Neutrophil (primary cell): ENCODE measurements around the gene PEX12.
"Not testable (repeated sequence)": the region's sequence is repeated elsewhere in the genome, so short reads cannot be mapped to it uniquely, and the experiment has no call there.

Experiments
- H3K27ac ChIP-seq: fragments of 200-600 bp; sonication (generic); 2 replicates; pipeline ENCODE4 v1.5.1; 2016; ENCODE audit warnings: mild to moderate bottlenecking, moderate library complexity
- H3K27me3 ChIP-seq: fragments of 200-600 bp; sonication (generic); 2 replicates; pipeline ENCODE4 v1.6.0; 2016; ENCODE audit warnings: mild to moderate bottlenecking
- H3K36me3 ChIP-seq: fragments of 200-600 bp; sonication (generic); 2 replicates; pipeline ENCODE4 v1.5.1; 2017
- H3K4me1 ChIP-seq, 2 experiments: fragments of 200-600 bp in 1 of 2; sonication (generic) in 1 of 2; 1 replicate in 1 of 2; 2 replicates in 1 of 2; pipeline versions ENCODE4 v1.5.1 to v1.6.1; 2013 to 2016; ENCODE audit warnings: low read depth in 1 of 2, low read length in 1 of 2, mild to moderate bottlenecking in 1 of 2, moderate library complexity in 1 of 2; ENCODE audit not compliant: control insufficient read depth in 1 of 2, insufficient read depth in 1 of 2
- H3K4me3 ChIP-seq, 2 experiments: fragments of 200-600 bp in 1 of 2; sonication (generic) in 1 of 2; 1 replicate in 1 of 2; 2 replicates in 1 of 2; pipeline ENCODE4 v1.5.1; 2013 to 2016; ENCODE audit warnings: low read depth in 1 of 2, low read length in 1 of 2, mild to moderate bottlenecking in 1 of 2, moderate library complexity in 1 of 2
- H3K9me3 ChIP-seq: fragments of 200-600 bp; sonication (generic); 2 replicates; pipeline ENCODE4 v1.5.1; 2016
- CTCF ChIP-seq: fragments of 200-600 bp; sonication (generic); IDR thresholded peaks from 2 replicates; pipeline ENCODE4 v1.5.1; 2016; ENCODE audit warnings: antibody characterized with exemption

The PEX12 gene

GRCh38 chr17:35537601-35538141, 40.7 kb downstream of the PEX12 start, which contains the start of gene SLFN12L:
SLFN12L (minus strand) TSS chr17:35537678; CDS start chr17:35522364, 15,314 bp downstream.
- Histone ChIP-seq H3K4me1 (peaks cover 23 to 37% of the 10 kb centered on the region in 2 experiments), H3K27me3 (no peaks in the 10 kb centered on the region), H3K4me3 (no peak within 1 kb of the TSS), H3K27ac (no peak within 1 kb of the TSS), H3K9me3 (no peaks in the 10 kb centered on the region), H3K36me3 (no peaks in the 10 kb centered on the region)
- no peak for TF ChIP-seq CTCF

- Histone ChIP-seq H3K4me1 (peaks cover 21 to 29% of the 10 kb centered on the region in 2 experiments), H3K36me3 (no peaks in the 10 kb centered on the region), H3K27me3 (no peaks in the 10 kb centered on the region), H3K4me3 (no peak overlapping the region), H3K9me3 (no peaks in the 10 kb centered on the region), H3K27ac (no peak overlapping the region)
- TF ChIP-seq CTCF: no peak
These were observed 41.7 kb downstream of the PEX12 start for GRCh38 chr17:35536664-35537171.

- not testable (repeated sequence) for H3K27me3 ChIP-seq, H3K36me3 ChIP-seq, H3K27ac ChIP-seq, H3K9me3 ChIP-seq, H3K4me3 ChIP-seq
- peaks cover 12 to 16% of the 10 kb centered on the region in 2 experiments for H3K4me1 ChIP-seq
These were observed 43.0 kb downstream of the PEX12 start for GRCh38 chr17:35535406-35535805.

- no peak for TF ChIP-seq CTCF
- H3K36me3 ChIP-seq: no peaks in the 10 kb centered on the region
- no peaks in the 10 kb centered on the region for H3K9me3 ChIP-seq
- H3K4me1 ChIP-seq: peaks cover 4 to 8% of the 10 kb centered on the region in 2 experiments
- H3K27me3 ChIP-seq: no peaks in the 10 kb centered on the region
- H3K4me3 ChIP-seq: no peak overlapping the region
- no peak overlapping the region for H3K27ac ChIP-seq
These were observed 43.7 kb downstream of the PEX12 start for GRCh38 chr17:35534576-35535093.

- TF ChIP-seq CTCF: no peak
- H3K4me1 ChIP-seq: no peaks in the 10 kb centered on the region
- no peaks in the 10 kb centered on the region for H3K36me3 ChIP-seq
- H3K9me3 ChIP-seq: no peaks in the 10 kb centered on the region
- H3K27ac ChIP-seq: no peak overlapping the region
- no peak overlapping the region for H3K4me3 ChIP-seq
- no peaks in the 10 kb centered on the region for H3K27me3 ChIP-seq
These were observed 47.2 kb downstream of the PEX12 start for GRCh38 chr17:35531160-35531559.

- H3K27ac ChIP-seq: no peak overlapping the region
- no peaks in the 10 kb centered on the region for H3K9me3 ChIP-seq
- no peaks in the 10 kb centered on the region for H3K36me3 ChIP-seq
- no peaks in the 10 kb centered on the region for H3K27me3 ChIP-seq
- no peak overlapping the region for H3K4me3 ChIP-seq
- no peak for TF ChIP-seq CTCF
- no peaks in the 10 kb centered on the region for H3K4me1 ChIP-seq
These were observed 48.5 kb downstream of the PEX12 start for GRCh38 chr17:35529866-35530265.

GRCh38 chr17:35529326-35529725, 49.0 kb downstream of the PEX12 start:
- H3K4me1 ChIP-seq, H3K27ac ChIP-seq, H3K36me3 ChIP-seq, H3K4me3 ChIP-seq, H3K9me3 ChIP-seq, H3K27me3 ChIP-seq: not testable (repeated sequence)
